Lung microvascular endothelial cell (primary cell): ENCODE data around the gene ZDHHC21. TPM values are rescaled to one million over a fixed set of nuclear protein-coding genes. Genes with fewer than 3 reads are reported as not detected.

ENCODE experiments used
- DNase-seq, 2 donors: peaks; one replicate each; pipeline versions ENCODE4 v3.0.0 to v3.0.0-alpha.2; 2010; ENCODE audit warnings: low read depth in 2 of 2
- total RNA-seq: library from RNA; depleted of rRNA; stranded (reverse); fragments of >200 nt; gene quantifications from 2 replicates; pipeline ENCODE4 v1.2.1, GENCODE V29; 2014

Gene ZDHHC21
- total RNA-seq, 1 donor from 2014 or later, result 10.3 TPM

DNA sequence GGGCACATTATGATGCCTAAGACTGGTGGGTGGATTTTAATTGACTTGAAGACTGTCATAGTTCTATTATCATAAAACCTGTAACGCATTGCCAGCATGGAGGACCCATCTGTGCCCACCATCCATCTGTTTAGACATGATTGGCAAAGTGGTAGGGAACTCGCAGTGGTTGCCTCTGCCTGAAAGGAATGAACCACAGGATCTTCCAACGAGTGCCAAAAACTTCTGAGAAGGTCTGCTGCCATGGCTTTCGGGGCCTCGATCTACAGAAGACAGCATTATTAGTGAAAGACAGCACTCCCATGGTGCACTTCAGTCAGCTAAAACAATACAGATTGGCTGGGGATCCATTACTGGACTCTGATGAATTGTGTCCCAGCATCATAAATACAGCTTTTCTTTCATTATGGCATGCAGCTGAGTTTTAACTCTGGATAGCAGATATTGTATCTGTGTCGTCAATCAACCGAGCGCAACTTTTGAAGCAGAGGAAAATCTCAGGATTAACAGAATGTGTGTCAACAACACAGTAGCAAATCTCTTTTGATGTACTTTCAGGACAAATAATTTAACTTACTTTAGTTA lies 74.3 kb downstream of the ZDHHC21 start:
- no peak for DNase-seq

DNA sequence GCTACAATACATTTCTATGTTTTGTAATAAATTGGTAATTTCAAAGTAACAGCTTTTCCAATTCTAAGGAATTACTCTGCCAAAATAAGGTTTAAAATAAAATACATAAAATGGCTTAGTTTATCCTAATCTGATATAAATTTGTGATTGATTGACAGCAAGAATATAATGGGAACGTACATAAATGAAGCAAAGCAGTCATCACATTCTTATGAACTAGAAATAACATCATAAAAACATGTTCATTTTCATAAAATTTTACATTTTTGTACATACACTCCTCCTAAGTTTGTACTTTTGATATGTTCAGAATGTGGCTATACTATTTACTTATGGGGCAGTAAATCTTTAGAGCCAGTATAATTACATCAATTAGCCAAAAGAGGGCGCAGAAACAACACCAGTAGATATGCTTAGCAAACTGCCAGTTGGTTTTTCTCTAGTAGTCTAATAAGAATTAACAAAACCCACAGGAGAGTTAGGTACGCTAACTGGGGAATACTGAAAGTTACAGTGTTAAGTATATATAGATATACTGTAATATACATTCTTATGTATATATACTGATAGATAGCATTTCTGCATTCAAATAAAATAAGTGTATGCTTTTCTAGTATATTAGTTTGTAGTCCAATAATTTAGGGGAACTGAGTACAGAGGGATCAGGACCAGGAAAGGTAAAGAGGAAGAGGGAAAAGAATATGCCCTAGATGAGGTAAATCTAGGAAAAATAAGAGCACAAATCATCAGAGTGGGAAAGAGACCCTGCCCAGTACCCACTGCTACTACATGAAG lies 76.8 kb downstream of the ZDHHC21 start:
- DNase-seq, result peak; percentile 81

DNA sequence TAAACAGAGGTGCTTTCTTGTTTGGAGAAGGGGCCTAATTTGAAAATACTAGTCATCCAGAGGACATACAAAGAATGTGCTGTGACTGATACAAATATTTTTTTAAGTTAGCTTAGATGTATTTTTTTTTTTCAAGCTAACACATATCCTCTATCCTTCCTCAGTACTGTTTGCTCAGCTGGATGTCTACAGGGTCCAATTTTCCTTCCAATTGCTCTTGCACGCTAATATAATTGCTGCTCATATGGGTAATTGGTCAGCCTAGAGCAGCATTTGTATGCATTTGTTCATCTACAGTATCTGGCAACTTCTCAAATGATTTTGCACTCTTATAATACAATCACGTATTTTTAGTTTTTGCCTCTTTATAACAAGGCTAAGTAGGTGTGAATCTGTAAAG lies 84.7 kb downstream of the ZDHHC21 start:
- peak in 1 of 2 donors; percentile 51 for DNase-seq

DNA sequence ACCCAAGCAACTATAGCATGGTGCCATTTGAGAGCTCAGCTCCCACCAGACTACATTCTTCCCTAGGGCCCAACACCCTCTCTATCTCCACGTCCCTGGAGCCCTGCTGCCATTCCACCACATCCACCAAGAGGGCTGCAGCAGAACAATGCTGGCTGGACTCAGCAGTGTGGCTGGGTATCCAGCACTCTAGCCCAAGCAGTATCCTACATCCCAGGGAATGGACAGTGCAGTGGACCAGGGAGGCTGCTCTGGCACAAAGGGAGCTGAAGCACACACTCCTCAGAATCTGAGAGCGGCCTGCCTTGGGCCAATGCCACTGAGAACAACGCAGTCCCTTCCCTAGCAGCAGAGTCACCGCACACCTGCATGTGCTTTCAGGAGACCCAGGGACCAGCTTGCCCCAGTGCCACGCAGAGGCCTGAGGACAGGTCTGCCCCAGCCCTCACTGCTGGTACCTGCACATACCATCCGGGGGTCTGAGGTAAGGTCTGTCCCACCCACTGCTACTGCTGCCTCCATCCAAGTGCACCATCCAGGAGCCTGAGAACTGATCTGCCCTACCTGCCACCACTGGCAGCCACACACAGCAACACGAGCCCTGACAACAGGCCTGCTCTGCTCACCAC lies 95.9 kb downstream of the ZDHHC21 start:
- DNase-seq, result no peak

DNA sequence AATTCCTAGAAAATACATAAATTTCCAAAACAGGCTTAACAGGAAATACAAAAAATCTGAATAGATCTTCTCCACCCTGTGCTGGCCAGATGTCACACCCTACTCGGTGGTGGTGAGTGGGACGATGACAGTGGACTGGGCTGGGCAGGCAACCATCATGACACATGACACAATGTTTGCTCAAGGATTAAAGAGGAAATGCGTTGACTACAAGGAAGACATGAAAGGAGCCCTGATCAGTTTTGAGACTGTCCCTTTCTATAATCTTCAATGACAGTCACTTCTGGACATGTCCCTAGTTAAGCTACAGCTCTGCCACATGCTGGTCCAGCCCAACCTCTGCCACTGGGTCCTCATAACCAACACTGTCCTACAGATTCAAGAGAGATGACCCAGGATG lies 99.8 kb downstream of the ZDHHC21 start:
- DNase-seq, result no peak

DNA sequence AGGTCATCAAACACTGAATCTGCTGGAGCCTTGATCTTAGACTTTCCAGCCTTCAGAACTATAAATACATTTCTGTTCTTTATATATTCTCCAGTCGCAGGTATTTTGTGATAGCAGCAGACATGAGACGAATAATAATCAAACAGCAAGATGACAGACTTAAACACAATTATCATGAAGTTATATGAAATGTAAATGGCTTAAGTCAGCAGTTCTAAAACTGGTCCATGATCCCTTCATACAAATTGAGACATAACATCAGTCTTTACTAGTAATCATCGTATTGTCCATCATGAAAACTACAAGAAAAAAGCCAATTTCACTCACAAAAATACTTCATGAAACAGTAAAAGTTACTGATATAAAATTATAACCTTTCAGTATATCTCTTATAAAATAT lies 101.8 kb downstream of the ZDHHC21 start:
- no peak for DNase-seq

DNA sequence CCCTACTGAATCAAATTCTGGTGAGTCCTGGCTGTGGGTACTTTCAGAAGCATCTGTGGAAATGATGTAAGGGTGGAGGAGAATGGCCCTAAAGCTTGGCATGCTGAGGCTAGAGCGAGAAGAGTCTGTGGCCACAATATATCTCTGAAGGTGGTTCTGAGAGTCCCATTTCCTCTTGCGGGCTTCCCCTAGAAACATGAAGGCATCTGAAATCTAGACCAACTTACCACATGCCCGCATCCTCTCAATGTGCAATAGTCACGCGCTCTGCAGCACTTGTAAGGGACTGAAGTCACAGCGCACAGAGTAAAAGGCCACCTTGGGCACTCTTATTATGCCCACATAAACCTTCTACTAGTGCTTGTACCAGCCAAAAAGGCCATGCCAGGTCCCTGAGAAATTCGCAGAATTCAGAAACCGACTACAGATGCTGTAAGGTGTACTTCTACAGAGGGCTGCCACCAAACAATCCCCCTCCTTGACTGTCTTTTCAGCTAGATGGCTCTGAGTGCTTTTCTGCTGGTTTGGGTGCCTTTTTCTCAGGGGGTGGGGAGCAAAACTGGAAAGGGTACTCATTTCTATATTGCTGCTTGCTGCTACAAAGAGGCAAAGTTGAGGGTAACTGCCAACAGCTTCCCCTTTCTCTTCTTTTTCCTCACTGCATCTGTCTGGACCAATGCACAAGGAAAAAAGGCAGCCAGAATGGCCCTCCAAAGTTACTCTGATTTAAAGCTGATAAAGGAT lies 107.3 kb downstream of the ZDHHC21 start:
- no peak for DNase-seq

DNA sequence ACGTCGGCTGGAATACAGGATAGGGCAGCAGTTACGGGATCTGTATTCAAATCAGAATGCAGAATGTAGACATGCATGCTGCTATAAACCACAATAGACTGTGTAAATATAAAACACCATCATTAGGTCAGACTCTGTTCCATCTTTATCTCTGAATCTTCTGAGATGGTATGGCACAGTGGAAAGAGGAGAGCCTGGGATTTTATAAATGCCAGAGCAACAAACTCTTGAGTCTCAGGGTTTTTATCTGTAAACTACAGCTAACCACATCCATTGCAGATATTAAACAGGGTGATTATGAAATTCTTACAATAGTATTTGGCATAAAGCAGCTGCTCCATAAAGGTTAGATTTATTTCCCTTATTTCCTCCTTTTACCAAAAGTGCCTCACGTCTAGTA lies 108.7 kb downstream of the ZDHHC21 start:
- DNase-seq, result no peak

DNA sequence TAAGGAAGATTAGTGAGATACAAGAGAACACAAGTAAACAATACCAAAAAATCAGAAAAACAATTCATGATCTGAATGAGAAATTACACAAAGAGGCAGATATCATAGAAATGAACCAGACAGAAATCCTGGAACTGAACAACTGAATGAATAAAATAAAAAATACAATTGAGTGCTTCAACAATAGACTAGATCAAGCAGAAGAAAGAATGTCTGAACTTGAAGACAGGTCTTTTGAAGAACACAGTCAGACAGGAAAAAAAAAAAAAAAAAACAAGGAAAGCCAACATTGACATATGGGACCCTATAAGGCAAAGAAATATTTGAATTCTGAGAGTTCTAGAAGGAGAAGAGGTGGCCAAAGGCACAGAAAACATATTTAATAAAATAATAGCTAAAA lies 115.2 kb downstream of the ZDHHC21 start:
- no peak for DNase-seq

DNA sequence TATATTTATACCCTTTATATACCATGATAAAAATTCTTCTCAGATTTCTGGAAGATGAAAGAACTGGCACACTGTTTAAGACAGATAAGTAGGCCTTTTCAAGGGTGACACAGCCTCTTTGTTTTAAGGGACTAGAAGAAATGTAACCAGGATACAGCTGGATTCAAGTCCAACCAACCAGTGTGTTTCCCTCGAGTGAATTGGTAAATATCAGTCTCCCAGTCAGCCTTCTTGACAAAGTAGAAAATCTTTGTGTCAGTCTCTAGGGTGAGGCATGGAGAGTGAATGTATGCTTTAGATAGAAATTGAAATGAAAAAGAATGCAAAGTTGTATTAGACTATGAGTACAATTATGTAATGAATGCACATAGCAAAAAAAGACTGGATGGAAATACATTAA lies 119.1 kb downstream of the ZDHHC21 start:
- no peak for DNase-seq

DNA sequence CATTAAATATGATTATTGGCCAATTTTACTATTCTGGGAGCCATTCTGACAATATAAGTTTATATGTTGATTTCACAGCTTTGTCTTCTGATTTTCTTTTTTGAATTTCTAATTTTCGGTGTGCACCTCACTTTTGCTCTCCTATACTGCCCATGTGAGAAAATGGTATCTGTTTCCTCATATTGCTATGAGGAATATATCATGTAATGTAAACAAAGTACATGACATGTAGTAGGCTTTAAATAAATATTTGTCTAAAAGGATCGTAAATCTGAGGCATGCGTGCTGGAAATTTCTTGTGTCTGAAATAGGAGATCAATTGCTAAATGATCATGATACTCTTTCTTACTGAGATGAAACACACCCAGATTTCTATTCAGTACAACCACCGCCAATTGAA lies 119.9 kb downstream of the ZDHHC21 start:
- DNase-seq, result no peak

DNA sequence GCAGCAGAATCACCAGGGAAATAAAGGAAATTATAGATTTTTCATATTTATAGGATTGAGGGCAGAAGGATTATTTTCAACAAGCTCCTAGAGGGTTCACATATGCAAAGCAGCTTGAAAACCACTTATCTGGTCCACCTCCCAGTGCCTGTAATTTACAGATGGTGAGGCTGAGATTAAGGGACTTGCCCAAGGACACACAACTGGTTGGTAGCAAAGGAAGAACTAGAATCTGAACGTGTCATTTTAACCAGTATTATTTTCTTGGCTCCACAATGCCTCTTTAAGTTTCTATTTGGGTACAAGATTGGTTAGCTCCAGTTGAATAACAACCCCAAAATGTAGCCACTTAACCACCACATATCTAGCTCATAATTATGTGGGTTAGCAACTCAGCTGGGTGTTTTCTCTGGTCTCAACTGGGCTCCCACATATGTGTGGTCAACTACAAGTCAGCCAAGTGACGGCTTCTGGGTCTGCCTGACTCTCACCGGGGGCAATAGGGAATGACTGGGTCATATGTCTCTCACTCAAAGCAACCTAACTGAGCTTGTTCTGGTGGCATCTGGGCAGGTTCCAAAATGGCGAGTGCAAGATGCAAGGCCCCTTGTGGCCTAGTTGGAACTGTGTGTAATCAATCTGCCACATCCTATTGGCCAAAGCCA lies 127.7 kb downstream of the ZDHHC21 start:
- DNase-seq, result no peak

DNA sequence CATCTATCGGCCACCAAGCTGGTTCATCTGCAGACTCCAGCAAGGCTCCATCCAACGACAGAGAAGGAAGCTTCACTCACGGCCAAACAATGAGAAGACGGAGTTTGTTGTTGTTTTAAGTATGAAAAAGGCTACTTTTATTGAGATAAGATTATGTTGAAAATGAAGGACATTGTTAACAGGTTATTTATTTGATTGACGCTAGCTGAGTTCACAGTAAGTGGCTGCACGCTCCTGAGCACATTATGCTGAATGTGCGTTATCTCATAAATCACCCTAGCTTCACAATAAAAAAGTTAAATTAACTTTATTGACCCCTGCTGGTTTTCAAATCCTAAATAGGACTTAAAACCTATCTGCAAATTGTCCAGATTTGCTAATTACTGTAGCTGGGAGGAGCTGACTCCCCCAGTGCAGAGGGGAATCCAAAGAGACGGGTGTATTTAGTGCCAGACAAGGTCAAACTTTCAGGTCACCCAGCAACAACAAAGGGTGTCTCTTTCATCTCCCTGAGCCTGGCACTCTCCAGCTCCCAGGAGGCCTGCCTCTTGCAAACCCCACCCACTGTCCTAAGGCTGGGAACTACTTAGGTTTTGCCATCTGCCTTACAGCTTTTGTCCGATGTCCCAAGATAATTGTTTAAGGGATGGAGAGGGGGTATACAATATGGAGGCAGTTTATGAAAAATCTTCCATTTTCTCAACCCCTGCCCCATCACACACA lies 129.2 kb downstream of the ZDHHC21 start:
- DNase-seq, result no peak

DNA sequence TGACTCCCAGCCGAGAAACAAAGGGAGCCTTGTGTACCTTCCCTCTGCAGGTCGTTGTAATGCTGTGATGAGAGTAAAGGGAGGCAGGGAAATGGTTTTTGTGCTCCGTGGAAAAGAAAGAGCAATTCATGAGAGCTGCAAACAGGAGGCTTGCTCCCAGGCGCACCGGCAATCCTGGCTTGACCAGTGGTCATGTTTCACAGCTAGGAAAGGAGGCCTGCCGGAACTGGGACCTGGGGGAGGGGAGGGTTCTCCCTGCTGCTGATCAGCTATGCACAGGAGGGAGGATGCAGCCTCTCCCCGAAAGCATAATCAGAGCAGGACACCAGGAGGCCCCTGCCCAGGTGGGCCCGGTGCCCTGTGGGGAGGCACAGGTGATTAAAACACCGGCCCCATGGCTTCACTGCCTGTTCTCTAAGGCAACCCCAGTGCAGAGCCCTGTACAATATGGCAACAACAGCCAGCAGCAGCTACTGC lies 131.3 kb downstream of the ZDHHC21 start:
- DNase-seq, result no peak

Other genes with a start within 250 kb of the ZDHHC21 start
- gene CER1, start 29.3 kb upstream of the ZDHHC21 start, total RNA-seq, result not detected in 2 replicates
- not detected in 2 replicates for gene FREM1, start 217.0 kb upstream of the ZDHHC21 start, total RNA-seq